Osteocyte (in vitro differentiated cells): ENCODE results near the gene TMEM150B. TPM values are rescaled to one million over a fixed set of nuclear protein-coding genes. Genes with fewer than 3 reads are reported as not detected.

Experiments used
- DNase-seq: peaks from one replicate; pipeline ENCODE4 v3.0.0; 2021; ENCODE audit warnings: mixed read lengths; ENCODE audit not compliant: unreplicated experiment; ENCODE audit errors: extremely low spot score
- H3K27ac Mint-ChIP-seq: one replicate; pipeline ENCODE4 v1.8.0; 2021; ENCODE audit warnings: mild to moderate bottlenecking, mixed read lengths; ENCODE audit not compliant: unreplicated experiment
- H3K27me3 Mint-ChIP-seq: one replicate; pipeline ENCODE4 v1.8.0; 2021; ENCODE audit warnings: mixed read lengths; ENCODE audit not compliant: unreplicated experiment
- H3K36me3 Mint-ChIP-seq: one replicate; pipeline ENCODE4 v1.8.0; 2021; ENCODE audit warnings: mixed read lengths; ENCODE audit not compliant: unreplicated experiment
- H3K4me1 Mint-ChIP-seq: one replicate; pipeline ENCODE4 v1.8.0; 2021; ENCODE audit warnings: mixed read lengths; ENCODE audit not compliant: unreplicated experiment
- H3K4me3 Mint-ChIP-seq: one replicate; pipeline ENCODE4 v1.8.0; 2021; ENCODE audit warnings: mild to moderate bottlenecking, moderate library complexity, mixed read lengths; ENCODE audit not compliant: unreplicated experiment
- H3K9me3 Mint-ChIP-seq: one replicate; pipeline ENCODE4 v1.8.0; 2021; ENCODE audit warnings: mixed read lengths; ENCODE audit not compliant: unreplicated experiment
- CTCF ChIP-seq: fragments of 200-600 bp; sonication (generic); IDR thresholded peaks from 2 replicates; pipeline ENCODE4 v1.5.0; 2021; ENCODE audit warnings: antibody characterized with exemption, mild to moderate bottlenecking, moderate library complexity
- total RNA-seq: library from RNA; stranded (reverse); gene quantifications from 2 replicates; pipeline ENCODE4 v1.2.1, GENCODE V29; 2021

Gene TMEM150B
- total RNA-seq, 1 donor from 2014 or later = not detected

- no peaks in the 10 kb centered on the region for H3K36me3 Mint-ChIP-seq
- H3K9me3 Mint-ChIP-seq = no peaks in the 10 kb centered on the region
- DNase-seq = no peak
- no peak overlapping the region for H3K27ac Mint-ChIP-seq
- no peak for TF ChIP-seq CTCF
- no peak overlapping the region for H3K4me3 Mint-ChIP-seq
- peaks cover 25% of the 10 kb centered on the region for H3K4me1 Mint-ChIP-seq
- no peaks in the 10 kb centered on the region for H3K27me3 Mint-ChIP-seq
Measured at GRCh38 chr19:55366790-55367189, 41.6 kb upstream of the TMEM150B start.

GRCh38 chr19:55365964-55366363 lies 40.8 kb upstream of the TMEM150B start:
- no peak for DNase-seq
- no peak overlapping the region for H3K4me3 Mint-ChIP-seq
- H3K9me3 Mint-ChIP-seq = no peaks in the 10 kb centered on the region
- peaks cover 24% of the 10 kb centered on the region for H3K4me1 Mint-ChIP-seq
- H3K27me3 Mint-ChIP-seq = no peaks in the 10 kb centered on the region
- no peaks in the 10 kb centered on the region for H3K36me3 Mint-ChIP-seq
- TF ChIP-seq CTCF = no peak
- H3K27ac Mint-ChIP-seq = no peak overlapping the region

DNA sequence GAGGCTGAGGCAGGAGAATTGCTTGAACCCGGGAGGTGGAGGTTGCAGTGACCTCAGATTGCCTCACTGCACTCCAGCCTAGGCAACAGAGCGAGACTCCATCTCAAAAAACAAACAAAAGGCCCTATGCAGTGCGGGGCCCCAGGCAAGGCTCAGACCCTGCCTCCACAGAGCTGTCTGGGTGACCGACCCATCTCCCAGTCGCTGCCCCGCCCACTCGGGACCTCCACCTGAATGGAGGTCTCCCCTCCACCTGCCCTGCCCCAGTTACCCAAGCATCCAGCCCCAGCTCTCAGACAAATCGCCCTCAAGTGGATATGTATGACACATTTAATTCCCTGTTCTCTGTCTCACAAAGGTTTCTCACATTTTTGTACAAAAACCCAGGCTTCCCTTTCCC lies 40.1 kb upstream of the TMEM150B start:
- Mint-ChIP-seq H3K36me3 (no peaks in the 10 kb centered on the region), H3K9me3 (no peaks in the 10 kb centered on the region), H3K4me3 (no peak overlapping the region), H3K27ac (no peak overlapping the region), H3K4me1 (peaks cover 18% of the 10 kb centered on the region), H3K27me3 (no peaks in the 10 kb centered on the region)
- no peak for DNase-seq
- no peak for TF ChIP-seq CTCF

DNA sequence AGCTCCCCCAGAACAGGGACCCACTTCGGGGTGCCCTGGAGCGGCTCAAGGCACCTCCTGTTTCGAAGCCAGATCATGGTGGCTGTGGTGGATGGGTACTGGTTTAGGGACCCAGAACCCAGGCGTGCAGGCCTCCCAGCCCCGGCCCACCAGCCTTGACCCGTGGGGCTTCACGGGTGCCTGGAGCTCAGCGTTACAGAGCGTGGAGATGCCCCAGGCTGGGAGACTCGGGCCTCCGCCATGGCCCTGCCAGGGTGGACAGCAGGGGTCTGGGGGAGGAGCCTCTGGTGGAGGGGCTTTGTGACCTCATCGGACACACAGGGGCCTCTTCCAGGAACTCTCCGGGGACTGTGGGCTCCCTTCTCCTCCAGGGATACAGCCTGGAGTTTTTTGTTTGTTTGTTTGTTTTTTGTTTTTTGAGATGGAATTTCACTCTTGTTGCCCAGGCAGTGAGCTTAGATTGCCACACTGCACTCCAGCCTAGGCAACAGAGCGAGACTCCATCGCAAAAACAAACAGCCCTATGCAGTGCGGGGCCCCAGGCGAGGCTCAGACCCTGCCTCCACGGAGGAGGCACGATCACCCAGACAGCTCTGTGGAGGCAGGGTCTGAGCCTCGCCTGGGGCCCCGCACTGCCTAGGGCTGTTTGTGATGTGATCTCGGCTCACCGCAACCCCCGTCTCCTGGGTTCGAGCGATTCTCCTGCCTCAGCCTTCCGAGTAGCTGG lies 38.0 kb upstream of the TMEM150B start, which contains the start of gene GARIN5B:
GARIN5B (minus strand) TSS at position 271 of the 727 bp plus-strand sequence; CDS start at position 77, 194 bp downstream.
- Mint-ChIP-seq H3K36me3 (no peaks in the 10 kb centered on the region), H3K4me1 (peaks cover 13% of the 10 kb centered on the region), H3K27me3 (no peaks in the 10 kb centered on the region), H3K4me3 (no peak within 1 kb of the TSS), H3K27ac (peak within 1 kb of the TSS; percentile 34), H3K9me3 (no peaks in the 10 kb centered on the region)
- no peak for DNase-seq
- no peak for TF ChIP-seq CTCF

GRCh38 chr19:55362174-55362989 lies 37.2 kb upstream of the TMEM150B start:
- H3K9me3 Mint-ChIP-seq = no peaks in the 10 kb centered on the region
- no peak overlapping the region for H3K4me3 Mint-ChIP-seq
- no peaks in the 10 kb centered on the region for H3K36me3 Mint-ChIP-seq
- DNase-seq = no peak
- peaks cover 13% of the 10 kb centered on the region for H3K4me1 Mint-ChIP-seq
- H3K27me3 Mint-ChIP-seq = peaks cover 3% of the 10 kb centered on the region
- no peak overlapping the region for H3K27ac Mint-ChIP-seq
- TF ChIP-seq CTCF = no peak
